Heart left ventricle (tissue), 16 donors: ENCODE data around the gene NFASC. TPM values are rescaled to one million over a fixed set of nuclear protein-coding genes. Genes with fewer than 3 reads are reported as not detected.

Experiments used
- ATAC-seq, 4 donors: fragments of 200-7000 bp; cut with Tn5 transposase; one replicate each; pipeline ENCODE4 v1.9.1; 2020 to 2022; ENCODE audit warnings: moderate library complexity in 4 of 4, mild to moderate bottlenecking in 3 of 4, moderate number of reproducible peaks in 1 of 4
- DNase-seq, 5 donors: peaks; one replicate each; pipeline ENCODE4 v3.0.0-alpha.2; 2020
- H3K27ac ChIP-seq, 12 donors: fragments of 200-600 bp; sonication (generic) in 4 of 12; one replicate each; pipeline versions ENCODE4 v1.5.0 to v1.8.0; 2016 to 2022; ENCODE audit warnings: mild to moderate bottlenecking in 2 of 12
- H3K27me3 ChIP-seq, 9 donors: fragments of 200-600 bp; sonication (generic) in 2 of 9; one replicate each; pipeline versions ENCODE4 v1.5.1 to v1.8.0; 2016 to 2022; ENCODE audit warnings: mild to moderate bottlenecking in 3 of 9
- H3K36me3 ChIP-seq, 9 donors: fragments of 200-600 bp; sonication (generic) in 2 of 9; one replicate each; pipeline versions ENCODE4 v1.5.0 to v1.8.0; 2018 to 2022; ENCODE audit warnings: mild to moderate bottlenecking in 2 of 9
- H3K4me1 ChIP-seq, 12 donors: fragments of 200-600 bp; sonication (generic) in 4 of 12; one replicate each; pipeline versions ENCODE4 v1.5.0 to v1.8.0; 2016 to 2022; ENCODE audit warnings: mild to moderate bottlenecking in 3 of 12
- H3K4me3 ChIP-seq, 12 donors: fragments of 200-600 bp; sonication (generic) in 4 of 12; one replicate each; pipeline versions ENCODE4 v1.5.0 to v1.8.0; 2017 to 2022; ENCODE audit warnings: mild to moderate bottlenecking in 9 of 12, moderate library complexity in 4 of 12
- H3K9me3 ChIP-seq, 12 donors: fragments of 200-600 bp; sonication (generic) in 4 of 12; one replicate each; pipeline versions ENCODE4 v1.5.0 to v1.8.0; 2016 to 2022; ENCODE audit warnings: mild to moderate bottlenecking in 1 of 12
- POLR2A ChIP-seq, 2 donors: fragments of 450-650 bp; IDR thresholded peaks; one replicate each; pipeline ENCODE4 v1.6.1; 2017; ENCODE audit warnings: antibody characterized with exemption in 2 of 2, mild to moderate bottlenecking in 2 of 2, moderate library complexity in 2 of 2
- WGBS, 4 donors: extraction: QIAGEN DNeasy Blood & Tissue Kit in 2 of 4; methylation state at CpG; one replicate each; pipeline versions ENCODE4 v1.1.5 to v1.1.7; 2013 to 2018; 5-methylcytosine and 5-hydroxymethylcytosine counted together
- intact Hi-C, 10 donors: fragments of 100-400 bp; cut with DNase I; formaldehyde crosslinking; loops; one replicate each; pipeline versions ENCODE4 v1.11.1 to v1.14.2; 2022
- polyA plus RNA-seq, 2 donors: library from polyadenylated mRNA; stranded (reverse); fragments of 200-250 nt; gene quantifications; one replicate each; pipeline ENCODE4 v1.2.3, GENCODE V29; 2013
- total RNA-seq, 9 donors: library from RNA; depleted of rRNA in 2 of 9; stranded (reverse); fragments of >200 nt in 2 of 9; fragmentation: NEBNext Ultra II Directional in 3 of 9; extraction: Animal tissue kit (Norgen Biotek cat#: 25700) in 3 of 9; gene quantifications; one replicate each; pipeline versions ENCODE4 v1.1.0 to v1.2.4, GENCODE V29; 2016 to 2023
- TF ChIP-seq, protein P1 (sequence below), 12 donors: fragments of 200-600 bp; sonication (generic) in 4 of 12; IDR thresholded peaks; one replicate each; pipeline versions ENCODE4 v1.5.0 to v1.8.0; 2018 to 2022; ENCODE audit warnings: antibody characterized with exemption in 12 of 12, mild to moderate bottlenecking in 5 of 12
- donor health status: ischemic (EF 13 %, LVEDD 7.1; RV severe dilation, severe dysfunction).
- donor health status: healthy with polysubstance abuse.
- donor health status: DM: no; HTN: yes; CAD: no.
- donor health status: DM: no; HTN: no; CAD: no.
- donor health status: ischemic (EF 25% LVEDD 6.9; RV normal size, moderate dysfunction).
- donor health status: ischemic (EF 25% LVEDD 5.7; RV mildly dilated, moderate dysfunction).
- donor health status: healthy.
- donor health status: DM: yes; HTN: yes; CAD: no.
- donor health status: ischemic (EF 35%, LVEDD 5.7; RV mildly dilated, moderate dysfunction).
- donor health status: nonischemic (EF 11% LVEDD 7.7; RV severe dilation, severe dysfunction).
- donor health status: DM: yes; HTN: yes; CAD: no.
- donor health status: PGD.
- donor health status: ischemic (EF 29% LVEDD 5.4; RV normal size, mild dysfunction).
- donor health status: nonischemic (EF 23%, LVEDD 6.1; RV moderate dilation, normal function).

The NFASC gene
- total and polyA plus RNA-seq, 11 donors, result 2.5 to 14.6 (median 10.3) TPM

DNA sequence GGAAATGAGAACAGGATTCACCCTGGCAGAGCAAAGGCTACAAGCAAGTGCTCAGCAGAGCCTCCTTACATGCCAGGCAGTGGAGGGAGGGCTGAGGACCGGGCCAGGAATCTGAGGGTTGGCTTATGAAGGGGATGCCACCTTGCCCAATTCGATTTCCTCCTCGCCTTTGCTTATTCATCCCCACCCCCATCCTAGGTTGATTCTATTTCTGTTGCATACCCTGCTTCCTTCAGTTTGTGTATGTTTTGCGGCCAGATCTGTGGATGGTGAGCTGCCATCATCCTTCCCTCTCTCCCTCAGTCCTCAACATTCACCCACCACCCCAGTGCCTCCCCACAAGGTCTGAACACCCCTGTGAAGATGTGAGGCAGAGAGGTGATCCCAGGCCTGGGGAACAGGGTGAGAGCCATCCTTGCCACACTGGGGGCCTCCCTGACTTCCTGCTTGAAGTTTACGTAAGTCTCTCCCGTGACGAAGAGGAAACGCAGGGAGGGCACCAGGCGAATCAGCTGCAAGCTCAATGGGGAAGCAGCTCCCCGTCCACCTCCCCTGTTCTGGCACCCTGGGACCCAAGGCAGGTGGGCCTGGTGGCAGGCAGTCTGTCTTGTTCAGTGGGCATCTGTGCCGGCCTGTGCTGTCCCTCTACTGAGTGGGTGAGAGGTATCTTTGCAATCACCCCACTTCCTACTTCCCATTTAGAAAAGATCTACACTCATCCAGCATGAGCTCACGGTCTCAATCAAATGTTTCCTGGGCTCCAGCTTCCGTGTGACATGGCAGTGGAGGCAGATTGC lies 121.7 kb downstream of the NFASC start:
- TF ChIP-seq, protein P1, sequence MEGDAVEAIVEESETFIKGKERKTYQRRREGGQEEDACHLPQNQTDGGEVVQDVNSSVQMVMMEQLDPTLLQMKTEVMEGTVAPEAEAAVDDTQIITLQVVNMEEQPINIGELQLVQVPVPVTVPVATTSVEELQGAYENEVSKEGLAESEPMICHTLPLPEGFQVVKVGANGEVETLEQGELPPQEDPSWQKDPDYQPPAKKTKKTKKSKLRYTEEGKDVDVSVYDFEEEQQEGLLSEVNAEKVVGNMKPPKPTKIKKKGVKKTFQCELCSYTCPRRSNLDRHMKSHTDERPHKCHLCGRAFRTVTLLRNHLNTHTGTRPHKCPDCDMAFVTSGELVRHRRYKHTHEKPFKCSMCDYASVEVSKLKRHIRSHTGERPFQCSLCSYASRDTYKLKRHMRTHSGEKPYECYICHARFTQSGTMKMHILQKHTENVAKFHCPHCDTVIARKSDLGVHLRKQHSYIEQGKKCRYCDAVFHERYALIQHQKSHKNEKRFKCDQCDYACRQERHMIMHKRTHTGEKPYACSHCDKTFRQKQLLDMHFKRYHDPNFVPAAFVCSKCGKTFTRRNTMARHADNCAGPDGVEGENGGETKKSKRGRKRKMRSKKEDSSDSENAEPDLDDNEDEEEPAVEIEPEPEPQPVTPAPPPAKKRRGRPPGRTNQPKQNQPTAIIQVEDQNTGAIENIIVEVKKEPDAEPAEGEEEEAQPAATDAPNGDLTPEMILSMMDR (IDR thresholded peaks at IDR 0.05), result no peak
- no peak for TF ChIP-seq POLR2A (IDR thresholded peaks at IDR 0.05)
- no peaks in the 10 kb centered on the region for H3K9me3 ChIP-seq
- H3K4me3 ChIP-seq, result peak overlapping the region in 1 of 12 donors; percentile 3
- WGBS, 4 donors, result 70 to 85% (median 76%) methylated on average over 12 to 13 of the region's 13 CpGs
- peaks cover 0 to 20% (median 2%) of the 10 kb centered on the region in 12 donors for H3K4me1 ChIP-seq
- intact Hi-C loops, result loop anchor here in 3 of 10 donors (5.0 kb wide), 2 partner anchors 65 to 265 kb away; no protein-coding TSS in a partner anchor
- H3K27ac ChIP-seq, result peak overlapping the region in 1 of 12 donors; percentile 26
- no peaks in the 10 kb centered on the region for H3K27me3 ChIP-seq
- peaks cover 0 to 12% (median 0%) of the 10 kb centered on the region in 9 donors for H3K36me3 ChIP-seq
- DNase-seq (no peak), ATAC-seq (peak in 1 of 4 donors; percentile 4)

DNA sequence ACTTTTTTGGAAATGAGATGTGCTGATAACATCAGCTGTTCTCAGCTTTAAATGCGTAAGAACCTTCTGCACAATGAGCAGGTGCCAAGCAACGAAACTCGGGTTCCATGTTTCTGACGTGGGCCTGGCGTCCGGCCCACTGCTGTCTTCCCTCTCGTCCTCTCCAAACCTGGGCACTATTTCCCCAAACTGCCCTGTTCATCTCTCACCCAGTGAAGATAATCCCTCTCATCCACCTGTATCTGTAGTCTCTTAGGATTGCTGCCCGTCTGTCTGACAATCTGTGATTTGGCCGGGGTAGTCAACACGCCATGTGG lies 122.3 kb downstream of the NFASC start:
- intact Hi-C loops, result loop anchor here in 3 of 10 donors (5.0 kb wide), 2 partner anchors 64 to 264 kb away; no protein-coding TSS in a partner anchor
- TF ChIP-seq, protein P1 (IDR thresholded peaks at IDR 0.05), result no peak
- no peak for TF ChIP-seq POLR2A (IDR thresholded peaks at IDR 0.05)
- peaks cover 0 to 25% (median 8%) of the 10 kb centered on the region in 12 donors for H3K4me1 ChIP-seq
- H3K36me3 ChIP-seq, result peaks cover 0 to 7% (median 0%) of the 10 kb centered on the region in 9 donors
- H3K4me3 ChIP-seq, result no peak overlapping the region
- no peaks in the 10 kb centered on the region for H3K27me3 ChIP-seq
- H3K27ac ChIP-seq, result no peak overlapping the region
- H3K9me3 ChIP-seq, result no peaks in the 10 kb centered on the region
- DNase-seq, result no peak
- 89 to 93% (median 90%) methylated on average over 10 of the region's 10 CpGs for WGBS, 4 donors
- ATAC-seq, result no peak

DNA sequence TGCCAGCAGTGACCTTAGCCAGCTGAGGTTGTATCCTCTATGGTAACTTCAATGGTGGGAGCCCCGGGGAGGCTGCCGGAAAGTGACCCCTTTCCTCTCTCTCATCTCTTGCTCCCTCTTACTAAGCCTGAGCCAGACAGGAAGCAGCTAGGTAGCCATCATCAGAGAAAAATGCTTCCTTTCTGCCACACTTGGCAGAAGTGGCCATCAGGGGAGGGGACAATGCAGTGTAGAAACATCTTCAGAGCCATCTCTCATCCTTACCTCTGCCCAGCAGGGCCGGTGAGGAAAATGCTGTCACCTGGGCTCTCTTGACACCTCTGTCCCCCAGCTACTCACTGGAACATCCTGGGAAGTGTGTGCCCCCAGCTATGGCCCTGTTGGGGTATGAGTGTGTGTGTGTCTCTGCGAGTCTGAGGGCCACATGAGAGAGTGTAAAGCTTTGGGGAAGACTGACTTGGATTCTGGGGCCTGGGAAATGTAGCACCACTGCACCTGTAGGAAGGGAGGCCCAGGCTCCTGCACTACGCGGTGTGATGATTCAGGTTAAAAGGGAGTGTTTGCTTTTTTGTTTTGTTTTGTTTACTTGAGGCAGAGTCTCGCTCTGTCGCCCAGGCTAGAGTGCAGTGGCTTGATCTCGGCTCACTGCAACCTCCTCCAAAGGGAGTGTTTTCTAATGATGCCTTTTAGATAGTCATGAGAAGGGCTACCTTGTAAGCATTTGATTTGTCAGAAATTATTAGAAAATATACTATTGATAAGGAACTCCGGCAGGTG lies 123.6 kb downstream of the NFASC start:
- Histone ChIP-seq H3K36me3 (peaks cover 0 to 3% (median 0%) of the 10 kb centered on the region in 9 donors), H3K27ac (peak overlapping the region in 3 of 12 donors; percentile 24 to 38 (median 25)), H3K9me3 (no peaks in the 10 kb centered on the region), H3K4me3 (no peak overlapping the region), H3K27me3 (no peaks in the 10 kb centered on the region), H3K4me1 (peaks cover 0 to 28% (median 9%) of the 10 kb centered on the region in 12 donors)
- intact Hi-C loops, result loop anchor here in 4 of 10 donors (1.0 to 5.0 kb wide), 3 partner anchors 29 to 263 kb away; no protein-coding TSS in a partner anchor
- TF ChIP-seq, protein P1 (IDR thresholded peaks at IDR 0.05), result no peak
- TF ChIP-seq POLR2A (IDR thresholded peaks at IDR 0.05), result no peak
- no peak for ATAC-seq
- no peak for DNase-seq
- 88 to 92% (median 89%) methylated on average over 10 of the region's 10 CpGs for WGBS, 4 donors

DNA sequence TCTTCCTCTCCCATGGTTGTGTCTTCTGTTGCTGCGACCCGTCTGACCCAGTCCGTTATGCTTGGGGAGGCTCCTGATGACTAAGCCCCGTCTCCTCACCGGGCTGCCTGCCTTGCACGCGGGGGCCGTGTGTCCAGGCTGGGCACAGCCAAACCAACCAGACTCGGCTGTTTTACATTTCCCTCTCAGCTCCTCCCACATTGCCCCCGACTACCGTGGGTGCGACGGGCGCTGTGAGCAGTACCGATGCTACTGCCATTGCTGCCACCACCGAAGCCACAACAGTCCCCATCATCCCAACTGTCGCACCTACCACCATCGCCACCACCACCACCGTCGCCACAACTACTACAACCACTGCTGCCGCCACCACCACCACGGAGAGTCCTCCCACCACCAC lies 126.3 kb downstream of the NFASC start:
- H3K36me3 ChIP-seq, result peaks cover 0 to 3% (median 0%) of the 10 kb centered on the region in 9 donors

More for the DNA sequence above, 126.3 kb downstream of the NFASC start:
- no peak for ATAC-seq
- DNase-seq, result no peak
- 89 to 92% (median 91%) methylated on average over 22 of the region's 22 CpGs for WGBS, 4 donors
- no peak for TF ChIP-seq POLR2A (IDR thresholded peaks at IDR 0.05)
- TF ChIP-seq, protein P1 (IDR thresholded peaks at IDR 0.05), result no peak
- Histone ChIP-seq H3K4me3 (no peak overlapping the region), H3K4me1 (peaks cover 0 to 28% (median 9%) of the 10 kb centered on the region in 12 donors), H3K9me3 (no peaks in the 10 kb centered on the region), H3K27ac (peak overlapping the region in 4 of 12 donors; percentile 12 to 55 (median 42)), H3K27me3 (no peaks in the 10 kb centered on the region)
- intact Hi-C loops, result loop anchor here in 1 of 10 donors (2.0 kb wide), 1 partner anchor 34 kb away; no protein-coding TSS in a partner anchor
